GM18868 (cell line): ENCODE data around the gene ZFYVE16.
A peak's percentile ranks its signal among the peaks of the same experiment; 100 is the strongest.
"Not testable (repeated sequence)": the region's sequence is repeated elsewhere in the genome, so short reads cannot be mapped to it uniquely, and the experiment has no call there.

Experiments
- ATAC-seq: cut with Tn5 transposase; IDR thresholded peaks from one replicate; pipeline ENCODE4 v1.9.1; 2021; ENCODE audit warnings: mild to moderate bottlenecking, moderate library complexity; ENCODE audit not compliant: unreplicated experiment

The ZFYVE16 gene

GRCh38 chr5:80407735-80408483, at the start of gene ZFYVE16:
Gene ZFYVE16, plus strand, starts transcription at chr5:80408064. Its CDS starts 26,084 bp downstream, at chr5:80434148.
- peak; percentile 83 for ATAC-seq

DNA sequence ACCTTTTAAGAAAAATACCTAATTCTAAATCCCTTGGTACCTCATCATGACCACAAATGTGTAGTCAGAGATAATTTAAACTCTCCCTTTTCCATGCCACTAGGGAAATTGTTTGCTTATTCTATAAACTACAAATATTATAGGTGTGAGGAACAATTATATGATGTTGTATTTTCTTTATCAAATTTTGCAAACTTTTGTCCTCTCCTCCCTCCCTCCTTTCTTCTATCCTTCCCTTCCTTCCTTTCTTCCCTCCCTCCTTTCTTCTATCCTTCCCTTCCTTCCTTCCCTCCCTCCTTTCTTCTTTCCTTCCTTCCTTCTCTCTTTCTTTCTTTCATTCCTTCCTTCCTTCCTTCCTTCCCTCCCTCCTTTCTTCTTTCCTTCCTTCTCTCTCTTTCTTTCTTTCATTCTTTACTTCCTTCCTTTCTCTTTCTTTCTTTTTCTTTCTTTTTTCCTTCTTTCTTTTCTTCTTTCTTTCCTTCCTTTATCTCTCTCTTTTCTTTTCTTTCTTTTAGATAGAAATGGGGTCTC, 46.9 kb upstream of the ZFYVE16 start:
- no peak for ATAC-seq

DNA sequence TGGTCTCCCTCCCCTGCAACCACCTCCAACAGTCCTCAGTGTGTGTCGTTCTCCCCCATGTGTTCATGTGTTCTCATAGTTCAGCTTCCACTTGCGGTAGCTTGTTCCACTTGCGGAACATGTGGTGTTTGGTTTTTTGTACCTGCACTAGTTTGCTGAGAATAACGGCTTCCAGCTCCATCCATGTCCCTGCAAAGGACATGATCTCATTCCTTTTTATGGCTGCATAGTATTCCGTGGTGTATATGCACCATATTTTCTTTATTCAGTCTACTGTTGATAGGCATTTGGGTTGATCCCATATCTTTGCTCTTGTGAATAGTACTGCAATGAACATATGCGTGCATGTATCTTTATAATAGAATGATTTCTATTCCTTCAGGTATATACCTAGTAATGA, 43.0 kb upstream of the ZFYVE16 start:
- ATAC-seq = no peak

- no peak for ATAC-seq
These were observed 39.0 kb upstream of the ZFYVE16 start for GRCh38 chr5:80368661-80369480.

DNA sequence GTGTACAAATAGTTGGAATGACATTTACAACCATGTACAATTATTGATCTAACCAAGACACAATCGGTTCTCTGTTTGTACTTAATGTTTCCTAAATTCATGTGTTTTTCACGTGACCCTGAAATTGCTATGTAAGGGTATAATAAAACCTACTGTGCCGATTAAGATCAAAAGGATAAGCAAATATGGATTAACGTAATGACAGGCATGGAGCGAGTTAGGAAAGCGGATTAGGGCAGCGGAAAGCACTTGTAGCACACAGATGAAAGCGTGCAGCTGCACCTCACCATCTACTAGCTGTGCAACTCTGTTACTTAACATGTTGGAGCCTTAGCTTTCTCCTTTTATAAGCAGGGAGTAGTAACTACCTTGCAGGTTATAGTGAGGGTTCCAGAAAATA, 38.3 kb upstream of the ZFYVE16 start:
- ATAC-seq = no peak

GRCh38 chr5:80370390-80370789, 37.5 kb upstream of the ZFYVE16 start:
- ATAC-seq = no peak

DNA sequence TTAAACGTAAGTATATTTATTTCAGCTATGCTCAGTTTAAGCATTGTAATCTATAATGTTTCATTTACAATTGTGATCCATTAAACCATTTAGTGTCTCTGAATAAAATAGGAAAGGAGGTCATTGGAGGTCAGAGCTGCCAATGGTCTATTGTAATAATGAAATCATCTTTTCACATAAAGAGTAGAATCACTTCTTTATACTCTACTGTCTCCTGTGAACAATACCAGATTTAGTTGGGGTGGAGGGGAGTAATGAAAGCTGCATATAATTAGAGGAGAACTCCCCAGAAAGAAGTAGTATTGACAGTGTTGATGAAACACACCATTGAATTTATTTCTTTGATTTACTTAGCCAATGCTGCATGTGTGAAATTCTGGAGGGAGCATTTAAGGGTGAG, 35.1 kb upstream of the ZFYVE16 start:
- no peak for ATAC-seq

GRCh38 chr5:80374188-80374587, 33.7 kb upstream of the ZFYVE16 start:
- ATAC-seq = no peak

GRCh38 chr5:80376557-80376956, 31.3 kb upstream of the ZFYVE16 start:
- no peak for ATAC-seq

GRCh38 chr5:80382488-80382887, 25.4 kb upstream of the ZFYVE16 start:
- ATAC-seq = no peak

DNA sequence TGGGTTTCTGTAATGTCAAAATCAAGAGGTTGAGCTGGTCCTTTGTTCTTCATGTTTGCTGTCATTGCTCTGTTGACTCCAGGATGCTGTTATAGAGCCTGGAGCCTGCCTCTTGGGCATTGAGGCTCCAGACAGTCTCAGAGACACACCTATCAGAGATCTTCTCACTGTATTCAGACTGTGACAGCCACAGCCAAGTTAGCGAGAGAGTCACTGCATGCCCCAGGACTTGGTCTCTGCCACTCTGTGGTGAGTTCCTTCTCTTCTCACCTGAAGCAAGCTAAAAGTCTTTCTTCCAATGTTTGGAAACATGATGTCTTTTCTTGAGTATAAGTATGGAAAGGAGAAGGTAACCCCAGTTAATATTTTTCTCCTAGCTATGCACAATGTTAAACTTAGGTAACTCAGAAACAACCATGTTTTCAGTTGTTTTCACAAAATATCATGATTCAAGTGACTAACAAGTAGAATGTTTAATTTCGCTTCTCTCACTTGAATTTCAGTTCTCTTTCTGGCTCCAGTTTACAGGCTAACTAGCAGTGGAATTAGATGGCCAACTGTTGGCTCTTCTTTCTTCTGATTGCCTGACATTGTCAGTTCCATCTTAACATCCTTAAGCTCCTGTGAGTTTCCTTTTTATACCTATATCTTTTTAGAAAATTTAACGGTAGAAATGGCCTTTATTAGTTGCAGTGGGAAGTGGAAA, 20.6 kb upstream of the ZFYVE16 start:
- no peak for ATAC-seq

GRCh38 chr5:80389580-80389979, 18.3 kb upstream of the ZFYVE16 start:
- no peak for ATAC-seq

DNA sequence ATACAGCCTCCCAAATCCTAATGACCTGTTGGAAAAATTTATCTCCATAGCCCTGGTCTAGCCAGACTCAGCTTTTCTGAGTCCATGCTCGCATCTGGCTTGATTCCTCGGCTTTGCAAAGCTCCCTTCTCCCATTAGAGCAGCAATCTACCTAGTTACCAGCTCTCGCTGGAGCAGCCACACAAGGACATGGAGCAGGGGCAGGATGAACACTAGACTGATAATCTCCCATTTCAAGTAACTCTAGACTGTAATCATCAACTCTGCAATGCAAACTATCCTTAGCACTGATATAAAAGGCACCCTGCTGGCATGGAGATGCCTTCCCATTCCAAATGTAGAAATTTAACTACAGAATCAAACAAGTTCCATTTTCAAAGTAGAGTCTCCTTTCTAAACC, 17.5 kb upstream of the ZFYVE16 start:
- not testable (repeated sequence) for ATAC-seq

DNA sequence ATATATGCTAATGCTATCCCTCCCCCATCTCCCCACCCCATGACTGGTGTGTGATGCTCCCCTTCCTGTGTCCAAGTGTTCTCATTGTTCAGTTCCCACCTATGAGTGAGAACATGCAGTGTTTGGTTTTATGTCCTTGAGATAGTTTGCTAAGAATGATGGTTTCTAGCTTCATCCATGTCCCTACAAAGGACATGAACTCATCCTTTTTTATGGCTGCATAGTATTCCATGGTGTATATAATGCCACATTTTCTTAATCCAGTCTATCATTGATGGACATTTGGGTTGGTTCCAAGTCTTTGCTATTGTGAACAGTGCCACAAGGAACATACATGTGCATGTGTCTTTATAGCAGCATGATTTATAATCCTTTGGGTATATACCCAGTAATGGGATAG, 16.6 kb upstream of the ZFYVE16 start:
- ATAC-seq = not testable (repeated sequence)

GRCh38 chr5:80399526-80400239, 8.2 kb upstream of the ZFYVE16 start:
- ATAC-seq = peak; percentile 90

DNA sequence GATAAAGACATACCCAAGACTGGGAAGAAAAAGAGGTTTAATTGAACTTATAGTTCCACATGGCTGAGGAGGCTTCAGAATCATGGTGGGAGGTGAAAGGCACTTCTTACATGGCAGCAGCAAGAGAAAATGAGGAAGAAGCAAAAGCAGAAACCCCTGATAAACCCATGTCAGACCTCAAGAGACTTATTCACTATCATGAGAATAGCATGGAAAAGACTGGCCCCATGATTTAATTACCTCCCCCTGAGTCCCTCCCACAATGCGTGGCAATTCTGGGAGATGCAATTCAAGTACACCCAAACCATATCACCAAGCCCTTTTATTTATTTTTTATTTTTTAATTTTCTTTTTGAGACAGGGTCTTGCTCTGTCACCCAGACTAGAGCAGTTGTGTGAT, 7.5 kb upstream of the ZFYVE16 start:
- not testable (repeated sequence) for ATAC-seq

GRCh38 chr5:80403782-80404181, 4.1 kb upstream of the ZFYVE16 start:
- ATAC-seq = no peak

- ATAC-seq = no peak
These were observed 707 bp upstream of the ZFYVE16 start for GRCh38 chr5:80406980-80407734.

DNA sequence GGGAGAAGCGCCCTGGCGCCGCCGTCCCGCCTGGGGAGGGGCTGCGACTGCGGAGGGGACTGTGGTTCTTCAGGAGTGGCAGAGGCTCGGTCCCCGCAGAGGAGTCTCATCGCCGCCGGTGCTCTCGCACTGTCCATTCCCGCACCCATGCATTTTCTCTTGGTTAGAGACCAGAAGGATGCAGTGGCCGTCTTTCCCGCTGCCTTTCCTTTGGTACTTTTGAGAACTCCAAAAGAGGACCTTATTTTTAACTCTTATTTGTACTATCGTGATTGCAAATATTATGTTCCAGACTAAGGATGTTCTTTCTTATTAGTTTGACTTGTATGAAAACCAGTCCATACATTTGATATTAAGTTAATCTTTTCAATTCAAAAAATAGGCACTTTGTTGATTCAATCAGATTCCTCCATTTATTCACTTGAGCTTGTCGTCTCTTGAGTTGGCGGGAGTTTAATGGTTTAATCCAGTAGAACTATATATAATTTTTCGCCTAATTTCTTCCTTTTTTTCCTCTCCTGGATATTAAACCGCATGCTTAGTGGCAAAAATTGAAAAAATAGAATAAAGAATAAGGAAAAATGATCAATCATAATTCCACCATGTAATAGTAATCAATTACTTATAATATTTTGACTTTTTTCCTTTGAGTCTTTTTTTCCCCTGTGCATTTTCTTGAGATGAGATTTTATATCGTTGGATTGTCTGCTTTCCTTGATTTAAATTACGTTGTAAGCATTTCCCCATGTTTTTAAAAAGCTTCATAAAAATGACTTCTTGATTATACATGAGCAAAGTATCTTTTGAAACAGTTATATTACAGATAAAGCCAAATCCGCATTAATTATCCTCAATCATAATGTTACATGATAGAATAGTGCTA, 861 bp downstream of the ZFYVE16 start:
- ATAC-seq = peak; percentile 51
